SK-MEL-5 (cell line): ENCODE measurements around the gene ZNF121. TPM values are rescaled to one million over a fixed set of nuclear protein-coding genes. Genes with fewer than 3 reads are reported as not detected.
"Not testable (repeated sequence)": the region's sequence is repeated elsewhere in the genome, so short reads cannot be mapped to it uniquely, and the experiment has no call there.

Source experiments
- DNase-seq: peaks from one replicate; pipeline ENCODE4 v3.0.0-alpha.2; 2016; ENCODE audit warnings: low read depth, low spot score
- in situ Hi-C: cut with HindIII; loops from 2 replicates; pipeline ENCODE4 v1.10.0; 2016; ENCODE audit warnings: low sequenced_read_pairs, high pct_unique_total_duplicates, low pct_unique_long_range_greater_than_20kb
- total RNA-seq: library from RNA; depleted of rRNA; stranded (reverse); fragments of >200 nt; shearing (Covaris generic); gene quantifications from 2 replicates; pipeline ENCODE4 v1.2.3, GENCODE V29; 2014; rRNA removed

The ZNF121 gene
- total RNA-seq, 1 experiment from 2014 or later, result 52.8 TPM

GRCh38 chr19:9547870-9548269 is 36.4 kb downstream of the ZNF121 start:
- no peak for DNase-seq
- in situ Hi-C loops, result no loop called here

GRCh38 chr19:9541281-9541680 is 43.0 kb downstream of the ZNF121 start:
- in situ Hi-C loops, DNase-seq: not testable (repeated sequence)

GRCh38 chr19:9539921-9540320 is 44.4 kb downstream of the ZNF121 start:
- DNase-seq, in situ Hi-C loops: not testable (repeated sequence)

- in situ Hi-C loops, DNase-seq: not testable (repeated sequence)
Observed at GRCh38 chr19:9539201-9539600, 45.1 kb downstream of the ZNF121 start.

GRCh38 chr19:9538183-9539058 is 45.9 kb downstream of the ZNF121 start, which contains the start of gene ZNF426:
Gene ZNF426, minus strand, starts transcription at chr19:9538645. Its CDS starts 2,413 bp downstream, at chr19:9536232.
- in situ Hi-C loops, result no loop called here
- peak; percentile 82 for DNase-seq

GRCh38 chr19:9535934-9536333 is 48.4 kb downstream of the ZNF121 start:
- in situ Hi-C loops, result no loop called here
- no peak for DNase-seq

- in situ Hi-C loops, result no loop called here
- DNase-seq, result no peak
Observed at GRCh38 chr19:9531933-9532332, 52.4 kb downstream of the ZNF121 start.

- in situ Hi-C loops, result no loop called here
- DNase-seq, result no peak
Observed at GRCh38 chr19:9528757-9529336, 55.5 kb downstream of the ZNF121 start.

GRCh38 chr19:9523885-9524474 is 60.3 kb downstream of the ZNF121 start:
- DNase-seq, result no peak
- in situ Hi-C loops, result no loop called here

Other genes with a start within 250 kb of the ZNF121 start
- 1.2 and 2.5 TPM in 2 replicates for gene ZNF177, start 221.5 kb downstream of the ZNF121 start, total RNA-seq
- 10.4 and 11.3 TPM in 2 replicates for gene ZNF266, start 148.9 kb downstream of the ZNF121 start, total RNA-seq
- 0.69 and 0.90 TPM in 2 replicates for gene ZNF560, start 85.9 kb downstream of the ZNF121 start, total RNA-seq
- gene ZNF426, start 45.9 kb downstream of the ZNF121 start, total RNA-seq, result 11.4 and 11.6 TPM in 2 replicates
- gene ZNF561, start 36.7 kb upstream of the ZNF121 start, total RNA-seq, result 16.4 and 19.9 TPM in 2 replicates
- 27.1 and 28.3 TPM in 2 replicates for gene ZNF562, start 90.6 kb upstream of the ZNF121 start, total RNA-seq
- gene ZNF846, start 184.2 kb upstream of the ZNF121 start, total RNA-seq, result 2.0 and 3.3 TPM in 2 replicates
- 9.6 and 11.5 TPM in 2 replicates for gene FBXL12, start 234.6 kb upstream of the ZNF121 start, total RNA-seq
- 182 and 207 TPM in 2 replicates for gene UBL5, start 243.4 kb upstream of the ZNF121 start, total RNA-seq